ENCODE measurements around the gene FUT7. TPM values are rescaled to one million over a fixed set of nuclear protein-coding genes. Genes with fewer than 3 reads are reported as not detected.

Gene FUT7
- total and polyA plus RNA-seq, 4 experiments from 2014 or later, result 3.4 to 43.8 (median 13.6) TPM

- H3K36me3 Mint-ChIP-seq, result peaks cover 0 to 10% of the 10 kb centered on the region in 2 donors
- H3K4me3 Mint-ChIP-seq, result peak within 1 kb of the TSS; percentile 84 to 92 (median 88)
- POLR2A ChIA-PET (ENCODE audit: partially characterized antibody), result interaction anchor here (0.7 to 6.9 kb wide), 31 partner anchors 8 to 430 kb away, joined by 3 to 57 read pairs (median 4); partner anchors contain the start of genes ABCA2, AJM1, C8G and EXD3
- intact Hi-C loops (cut with micrococcal nuclease), result loop anchor here (1.0 to 2.0 kb wide), 5 partner anchors 13 to 201 kb away; partner anchors contain the start of genes ABCA2, AJM1, C8G and FBXW5
- H3K9me3 Mint-ChIP-seq, result no peaks in the 10 kb centered on the region
- H3K27ac Mint-ChIP-seq, result peak within 1 kb of the TSS; percentile 83 to 94 (median 88)
- Histone ChIP-seq H3K27ac (ENCODE audit: low read depth, low read length) (peak within 1 kb of the TSS; percentile 85), H3K9me3 (ENCODE audit: control insufficient read depth in 1 of 2, low read length in 2 of 2) (no peaks in the 10 kb centered on the region), H3K4me3 (ENCODE audit: low read length in 2 of 2) (peak within 1 kb of the TSS; percentile 86 to 90), H3K36me3 (ENCODE audit: insufficient read depth, low read length) (peaks cover 7% of the 10 kb centered on the region), H3K27me3 (ENCODE audit: insufficient read depth, low read length) (no peaks in the 10 kb centered on the region), H3K4me1 (ENCODE audit: insufficient read depth, low read length) (peaks cover 41% of the 10 kb centered on the region)
- H3K27me3 Mint-ChIP-seq, result peaks cover 0 to 5% of the 10 kb centered on the region in 2 donors
- DNase-seq, result peak; percentile 92 to 93 (median 93)
- peaks cover 4 to 41% (median 20%) of the 10 kb centered on the region in 4 donors for H3K4me1 Mint-ChIP-seq
- CTCF ChIA-PET (ENCODE audit: partially characterized antibody), result interaction anchor here (0.8 to 3.4 kb wide), 10 partner anchors 11 to 205 kb away, joined by 3 to 21 read pairs (median 4); partner anchors contain the start of genes C8G, FUT7 and NPDC1
Observed at GRCh38 chr9:136991993-136992818, 39.7 kb downstream of the FUT7 start, which contains the start of gene PAXX. TSS of gene PAXX (plus strand) at chr9:136992422. CDS start at chr9:136992444, 22 bp downstream.

- H3K9me3 Mint-ChIP-seq, result no peaks in the 10 kb centered on the region
- intact Hi-C loops (cut with micrococcal nuclease), result no loop called here
- peak overlapping the region; percentile 1 to 84 (median 70) for H3K4me3 Mint-ChIP-seq
- H3K36me3 ChIP-seq (ENCODE audit: insufficient read depth, low read length), result peaks cover 7% of the 10 kb centered on the region
- no peak for DNase-seq
- peaks cover 26% of the 10 kb centered on the region for H3K4me1 ChIP-seq (ENCODE audit: insufficient read depth, low read length)
- H3K36me3 Mint-ChIP-seq, result peaks cover 0 to 7% of the 10 kb centered on the region in 2 donors
- CTCF ChIA-PET (ENCODE audit: partially characterized antibody), result interaction anchor here (0.6 to 1.7 kb wide), 4 partner anchors 9 to 45 kb away, joined by 3 to 5 read pairs (median 3); no protein-coding TSS in a partner anchor
- H3K27me3 Mint-ChIP-seq, result peaks cover 0 to 9% of the 10 kb centered on the region in 2 donors
- peaks cover 4 to 29% (median 14%) of the 10 kb centered on the region in 4 donors for H3K4me1 Mint-ChIP-seq
- POLR2A ChIA-PET (ENCODE audit: partially characterized antibody), result interaction anchor here (1.0 to 6.9 kb wide), 10 partner anchors 10 to 104 kb away, joined by 3 to 57 read pairs (median 18); partner anchors contain the start of genes ABCA2, C8G, FBXW5 and FUT7
- no peak overlapping the region for H3K4me3 ChIP-seq (ENCODE audit: low read length in 2 of 2)
- no peaks in the 10 kb centered on the region for H3K27me3 ChIP-seq (ENCODE audit: insufficient read depth, low read length)
- H3K9me3 ChIP-seq (ENCODE audit: control insufficient read depth in 1 of 2, low read length in 2 of 2), result no peaks in the 10 kb centered on the region
- H3K27ac ChIP-seq (ENCODE audit: low read depth, low read length), result no peak overlapping the region
- peak overlapping the region in 6 of 7 donors; percentile 38 to 86 (median 70) for H3K27ac Mint-ChIP-seq
Observed at GRCh38 chr9:136990242-136990911, 41.5 kb downstream of the FUT7 start.

- H3K4me3 ChIP-seq (ENCODE audit: low read length in 2 of 2), result no peak overlapping the region
- peaks cover 5 to 32% (median 15%) of the 10 kb centered on the region in 4 donors for H3K4me1 Mint-ChIP-seq
- ChIA-PET CTCF (ENCODE audit: partially characterized antibody) (interaction anchor here (1.3 kb wide), 1 partner anchor 42 kb away, joined by 5 read pairs; the partner anchor contains the start of gene FUT7), POLR2A (ENCODE audit: partially characterized antibody) (interaction anchor here (1.8 to 5.4 kb wide), 2 partner anchors 14 to 39 kb away, joined by 5 to 52 read pairs; partner anchors contain the start of genes ABCA2 and FUT7)
- intact Hi-C loops (cut with micrococcal nuclease), result no loop called here
- H3K27ac ChIP-seq (ENCODE audit: low read depth, low read length), result no peak overlapping the region
- H3K4me3 Mint-ChIP-seq, result no peak overlapping the region
- H3K9me3 Mint-ChIP-seq, result no peaks in the 10 kb centered on the region
- no peaks in the 10 kb centered on the region for H3K9me3 ChIP-seq (ENCODE audit: control insufficient read depth in 1 of 2, low read length in 2 of 2)
- DNase-seq, result no peak
- peaks cover under 1% of the 10 kb centered on the region for H3K27me3 ChIP-seq (ENCODE audit: insufficient read depth, low read length)
- peaks cover 22% of the 10 kb centered on the region for H3K4me1 ChIP-seq (ENCODE audit: insufficient read depth, low read length)
- peaks cover 5% of the 10 kb centered on the region for H3K36me3 ChIP-seq (ENCODE audit: insufficient read depth, low read length)
- H3K27me3 Mint-ChIP-seq, result peaks cover 3 to 12% of the 10 kb centered on the region in 2 donors
- H3K36me3 Mint-ChIP-seq, result peaks cover 0 to 7% of the 10 kb centered on the region in 2 donors
- peak overlapping the region in 1 of 7 donors; percentile 17 for H3K27ac Mint-ChIP-seq
Observed at GRCh38 chr9:136988872-136989271, 43.0 kb downstream of the FUT7 start.

- H3K4me3 ChIP-seq (ENCODE audit: low read length in 2 of 2), result no peak overlapping the region
- peaks cover 6 to 14% of the 10 kb centered on the region in 2 donors for H3K27me3 Mint-ChIP-seq
- H3K4me1 ChIP-seq (ENCODE audit: insufficient read depth, low read length), result peaks cover 2% of the 10 kb centered on the region
- H3K9me3 Mint-ChIP-seq, result no peaks in the 10 kb centered on the region
- H3K27ac Mint-ChIP-seq, result no peak overlapping the region
- intact Hi-C loops (cut with micrococcal nuclease), result no loop called here
- no peak for DNase-seq
- H3K27me3 ChIP-seq (ENCODE audit: insufficient read depth, low read length), result peaks cover 5% of the 10 kb centered on the region
- H3K9me3 ChIP-seq (ENCODE audit: control insufficient read depth in 1 of 2, low read length in 2 of 2), result no peaks in the 10 kb centered on the region
- ChIA-PET POLR2A (ENCODE audit: partially characterized antibody) (interaction anchor here (1.4 kb wide), 2 partner anchors 10 to 36 kb away, joined by 3 to 6 read pairs; partner anchors contain the start of gene CLIC3), CTCF (ENCODE audit: partially characterized antibody) (interaction anchor here (1.0 kb wide), 1 partner anchor 11 kb away, joined by 3 read pairs; no protein-coding TSS in a partner anchor)
- H3K4me3 Mint-ChIP-seq, result no peak overlapping the region
- peaks cover 3 to 12% (median 7%) of the 10 kb centered on the region in 4 donors for H3K4me1 Mint-ChIP-seq
- no peak overlapping the region for H3K27ac ChIP-seq (ENCODE audit: low read depth, low read length)
- no peaks in the 10 kb centered on the region for H3K36me3 Mint-ChIP-seq
- H3K36me3 ChIP-seq (ENCODE audit: insufficient read depth, low read length), result no peaks in the 10 kb centered on the region
Observed at GRCh38 chr9:136985853-136986252, 46.0 kb downstream of the FUT7 start.

- Histone ChIP-seq H3K27me3 (ENCODE audit: insufficient read depth, low read length) (peaks cover 5% of the 10 kb centered on the region), H3K4me3 (ENCODE audit: low read length in 2 of 2) (no peak overlapping the region), H3K27ac (ENCODE audit: low read depth, low read length) (no peak overlapping the region), H3K4me1 (ENCODE audit: insufficient read depth, low read length) (no peaks in the 10 kb centered on the region), H3K9me3 (ENCODE audit: control insufficient read depth in 1 of 2, low read length in 2 of 2) (no peaks in the 10 kb centered on the region), H3K36me3 (ENCODE audit: insufficient read depth, low read length) (no peaks in the 10 kb centered on the region)
- peaks cover 3 to 8% (median 5%) of the 10 kb centered on the region in 4 donors for H3K4me1 Mint-ChIP-seq
- ChIA-PET CTCF (ENCODE audit: partially characterized antibody) (interaction anchor here (0.8 to 1.0 kb wide), 2 partner anchors 11 to 16 kb away, joined by 3 to 4 read pairs; partner anchors contain the start of gene CLIC3), POLR2A (ENCODE audit: partially characterized antibody) (interaction anchor here (0.6 to 1.4 kb wide), 5 partner anchors 10 to 35 kb away, joined by 3 to 6 read pairs (median 3); partner anchors contain the start of gene CLIC3)
- H3K9me3 Mint-ChIP-seq, result no peaks in the 10 kb centered on the region
- H3K27ac Mint-ChIP-seq, result no peak overlapping the region
- H3K4me3 Mint-ChIP-seq, result no peak overlapping the region
- intact Hi-C loops (cut with micrococcal nuclease), result no loop called here
- no peak for DNase-seq
- no peaks in the 10 kb centered on the region for H3K36me3 Mint-ChIP-seq
- peaks cover 6 to 14% of the 10 kb centered on the region in 2 donors for H3K27me3 Mint-ChIP-seq
Observed at GRCh38 chr9:136985027-136985602, 46.8 kb downstream of the FUT7 start.

- H3K4me3 ChIP-seq (ENCODE audit: low read length in 2 of 2), result no peak overlapping the region
- peaks cover 6 to 13% of the 10 kb centered on the region in 2 donors for H3K27me3 Mint-ChIP-seq
- no peak overlapping the region for H3K4me3 Mint-ChIP-seq
- peaks cover 3 to 8% (median 5%) of the 10 kb centered on the region in 4 donors for H3K4me1 Mint-ChIP-seq
- H3K36me3 ChIP-seq (ENCODE audit: insufficient read depth, low read length), result no peaks in the 10 kb centered on the region
- H3K9me3 ChIP-seq (ENCODE audit: control insufficient read depth in 1 of 2, low read length in 2 of 2), result no peaks in the 10 kb centered on the region
- ChIA-PET CTCF (ENCODE audit: partially characterized antibody) (interaction anchor here (0.8 to 1.0 kb wide), 2 partner anchors 12 to 16 kb away, joined by 3 to 4 read pairs; partner anchors contain the start of gene CLIC3), POLR2A (ENCODE audit: partially characterized antibody) (interaction anchor here (0.6 to 1.4 kb wide), 5 partner anchors 9 to 35 kb away, joined by 3 to 6 read pairs (median 3); partner anchors contain the start of gene CLIC3)
- H3K27me3 ChIP-seq (ENCODE audit: insufficient read depth, low read length), result peaks cover 5% of the 10 kb centered on the region
- H3K4me1 ChIP-seq (ENCODE audit: insufficient read depth, low read length), result no peaks in the 10 kb centered on the region
- no peaks in the 10 kb centered on the region for H3K36me3 Mint-ChIP-seq
- no peaks in the 10 kb centered on the region for H3K9me3 Mint-ChIP-seq
- no peak overlapping the region for H3K27ac Mint-ChIP-seq
- no peak overlapping the region for H3K27ac ChIP-seq (ENCODE audit: low read depth, low read length)
- intact Hi-C loops (cut with micrococcal nuclease), result no loop called here
- DNase-seq, result no peak
Observed at GRCh38 chr9:136984464-136985026, 47.3 kb downstream of the FUT7 start.

All from CD4-positive, alpha-beta memory T cell (primary cell).